Measurements from ENCODE around the gene CDK8. TPM values are rescaled to one million over a fixed set of nuclear protein-coding genes. Genes with fewer than 3 reads are reported as not detected.

Gene CDK8
- total and polyA plus RNA-seq, 9 of the 15 experiments (the other 6 are each of a cell fraction or from before 2014, with no cell fraction given), result 11.3 to 33.7 (median 20.3) TPM

- intact Hi-C loops (cut with micrococcal nuclease), result no loop called here
- WGBS (ENCODE audit: insufficient coverage, low coverage, missing lambda C conversion rate), result 58% methylated on average over 6 of the region's 13 CpGs
- TF ChIP-seq DLX4 (CRISPR knock-in tag; IDR thresholded peaks at IDR 0.05), result no peak
- TF ChIP-seq, protein P1, sequence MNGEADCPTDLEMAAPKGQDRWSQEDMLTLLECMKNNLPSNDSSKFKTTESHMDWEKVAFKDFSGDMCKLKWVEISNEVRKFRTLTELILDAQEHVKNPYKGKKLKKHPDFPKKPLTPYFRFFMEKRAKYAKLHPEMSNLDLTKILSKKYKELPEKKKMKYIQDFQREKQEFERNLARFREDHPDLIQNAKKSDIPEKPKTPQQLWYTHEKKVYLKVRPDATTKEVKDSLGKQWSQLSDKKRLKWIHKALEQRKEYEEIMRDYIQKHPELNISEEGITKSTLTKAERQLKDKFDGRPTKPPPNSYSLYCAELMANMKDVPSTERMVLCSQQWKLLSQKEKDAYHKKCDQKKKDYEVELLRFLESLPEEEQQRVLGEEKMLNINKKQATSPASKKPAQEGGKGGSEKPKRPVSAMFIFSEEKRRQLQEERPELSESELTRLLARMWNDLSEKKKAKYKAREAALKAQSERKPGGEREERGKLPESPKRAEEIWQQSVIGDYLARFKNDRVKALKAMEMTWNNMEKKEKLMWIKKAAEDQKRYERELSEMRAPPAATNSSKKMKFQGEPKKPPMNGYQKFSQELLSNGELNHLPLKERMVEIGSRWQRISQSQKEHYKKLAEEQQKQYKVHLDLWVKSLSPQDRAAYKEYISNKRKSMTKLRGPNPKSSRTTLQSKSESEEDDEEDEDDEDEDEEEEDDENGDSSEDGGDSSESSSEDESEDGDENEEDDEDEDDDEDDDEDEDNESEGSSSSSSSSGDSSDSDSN (IDR thresholded peaks at IDR 0.05; ENCODE audit: borderline replicate concordance in 1 of 2, low read depth in 2 of 2, low read length in 2 of 2), result no peak
- no peak for TF ChIP-seq CBFA2T3 (IDR thresholded peaks at IDR 0.05)
- no peak for TF ChIP-seq NCOA4 (IDR thresholded peaks at IDR 0.05; ENCODE audit: partially characterized antibody)
- no peak for TF ChIP-seq BRF2 (IDR thresholded peaks at IDR 0.05; ENCODE audit: borderline replicate concordance, insufficient read depth, insufficient read length)
- no peak for TF ChIP-seq SMAD4 (CRISPR knock-in tag; conservative IDR thresholded peaks at IDR 0.05)
- no peak for TF ChIP-seq STAT5B (CRISPR knock-in tag; IDR thresholded peaks at IDR 0.05)
- TF ChIP-seq, protein P2, sequence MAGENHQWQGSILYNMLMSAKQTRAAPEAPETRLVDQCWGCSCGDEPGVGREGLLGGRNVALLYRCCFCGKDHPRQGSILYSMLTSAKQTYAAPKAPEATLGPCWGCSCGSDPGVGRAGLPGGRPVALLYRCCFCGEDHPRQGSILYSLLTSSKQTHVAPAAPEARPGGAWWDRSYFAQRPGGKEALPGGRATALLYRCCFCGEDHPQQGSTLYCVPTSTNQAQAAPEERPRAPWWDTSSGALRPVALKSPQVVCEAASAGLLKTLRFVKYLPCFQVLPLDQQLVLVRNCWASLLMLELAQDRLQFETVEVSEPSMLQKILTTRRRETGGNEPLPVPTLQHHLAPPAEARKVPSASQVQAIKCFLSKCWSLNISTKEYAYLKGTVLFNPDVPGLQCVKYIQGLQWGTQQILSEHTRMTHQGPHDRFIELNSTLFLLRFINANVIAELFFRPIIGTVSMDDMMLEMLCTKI (IDR thresholded peaks at IDR 0.05; ENCODE audit: partially characterized antibody), result no peak
- no peak for TF ChIP-seq FOXA1 (IDR thresholded peaks at IDR 0.05; ENCODE audit: borderline replicate concordance)
- TF ChIP-seq FOXJ3 (CRISPR knock-in tag; IDR thresholded peaks at IDR 0.05), result no peak
- TF ChIP-seq MAFG (tag; conservative IDR thresholded peaks at IDR 0.05), result no peak
- TF ChIP-seq ZBTB8A (IDR thresholded peaks at IDR 0.05; ENCODE audit: partially characterized antibody), result no peak
Observed at GRCh38 chr13:26229080-26229615, 24.8 kb upstream of the CDK8 start.

More at GRCh38 chr13:26229080-26229615, 24.8 kb upstream of the CDK8 start:
- no peak overlapping the region for H3K4me2 ChIP-seq (ENCODE audit: insufficient read depth, low read length)
- BruUV-seq (replicated peaks), result no TSS peak
- H3K9ac ChIP-seq (ENCODE audit: insufficient read depth in 1 of 2, low read depth in 2 of 2, low read length in 2 of 2), result no peak overlapping the region; a peak in 1 of 4 replicates
- no peaks in the 10 kb centered on the region for H3K9me1 ChIP-seq (ENCODE audit: control insufficient read depth, insufficient read depth, low read length)
- no peaks in the 10 kb centered on the region for H3K79me2 ChIP-seq (ENCODE audit: control insufficient read depth, insufficient read depth, low read length)
- POLR2A ChIA-PET, result no interaction called here
- in situ Hi-C loops (cut with MboI), result no loop called here
- H3K27me3 ChIP-seq (ENCODE audit: control insufficient read depth in 2 of 2, insufficient read depth in 2 of 2, low read length in 2 of 2), result no peaks in the 10 kb centered on the region
- peaks cover 8 to 12% of the 10 kb centered on the region in 2 experiments; a peak in 4 of 5 replicates for H3K4me1 ChIP-seq (replicated peaks in 1 of 2; ENCODE audit: control insufficient read depth in 2 of 2, insufficient read depth in 2 of 2, low read length in 2 of 2)
- FAIRE-seq (no peak), DNase-seq (ENCODE audit: extremely low read depth in 1 of 4, low spot score in 3 of 4) (no peak), ATAC-seq (no peak)
- no peak overlapping the region for H2AFZ ChIP-seq (ENCODE audit: low read depth, low read length)
- H4K20me1 ChIP-seq (replicated peaks; ENCODE audit: control insufficient read depth, insufficient read depth, low read length), result no peaks in the 10 kb centered on the region
- H3K9me3 ChIP-seq (replicated peaks; ENCODE audit: control insufficient read depth, insufficient read depth, low read depth, low read length), result no peaks in the 10 kb centered on the region
- no peak overlapping the region for H3K27ac ChIP-seq (ENCODE audit: extremely low read depth, low read depth, low read length)
- H3K36me3 ChIP-seq (ENCODE audit: control insufficient read depth, insufficient read depth, low read length), result no peaks in the 10 kb centered on the region
- no peak overlapping the region for H3K4me3 ChIP-seq
- CTCF ChIA-PET (ENCODE audit: low intra/inter-chr PET ratio), result no interaction called here

Data from K562 (cell line).